K562 (cell line): ENCODE data around the gene PLAAT4. TPM values are rescaled to one million over a fixed set of nuclear protein-coding genes. Genes with fewer than 3 reads are reported as not detected.

ENCODE experiments used
- BCL6 ChIP-seq: fragments of 250-450 bp; sonication (Bioruptor Pico); IDR thresholded peaks from 2 replicates; pipeline ENCODE4 v1.4.0; 2020
- CEBPB ChIP-seq: fragments of 450-650 bp; IDR thresholded peaks from 2 replicates; pipeline ENCODE4 v1.6.1; 2016; ENCODE audit warnings: missing genetic modification characterization, missing compliant biosample characterization
- HEY1 ChIP-seq: fragments of 250-450 bp; sonication (Bioruptor Pico); IDR thresholded peaks from 2 replicates; pipeline ENCODE4 v1.5.0; 2020; ENCODE audit warnings: mild to moderate bottlenecking, moderate library complexity, borderline replicate concordance
- HSF4 ChIP-seq: fragments of 250-450 bp; sonication (Bioruptor Pico); IDR thresholded peaks from 2 replicates; pipeline ENCODE4 v2.1.2; 2022; ENCODE audit warnings: mild to moderate bottlenecking, moderate library complexity, borderline replicate concordance
- LEF1 ChIP-seq: fragments of 450-650 bp; IDR thresholded peaks from 2 replicates; pipeline ENCODE4 v1.6.1; 2016; ENCODE audit warnings: mild to moderate bottlenecking
- MAZ ChIP-seq, 2 experiments: fragments of 450-650 bp in 1 of 2; sonication (generic) in 1 of 2; formaldehyde crosslinking; IDR thresholded peaks in 1 of 2; conservative IDR thresholded peaks in 1 of 2; 2 replicates each; pipeline versions ENCODE4 v1.4.0 to v1.5.0; 2020; ENCODE audit warnings: mild to moderate bottlenecking in 1 of 2, missing genetic modification reagents in 1 of 2
- NFYB ChIP-seq: IDR thresholded peaks from 2 replicates; pipeline ENCODE4 v1.6.1; 2011; ENCODE audit warnings: mild to moderate bottlenecking, moderate library complexity; ENCODE audit not compliant: insufficient read length; ENCODE audit errors: extremely low read depth
- NR4A1 ChIP-seq, 2 experiments: fragments of 250-450 bp in 1 of 2; fragments of 450-650 bp in 1 of 2; sonication (Bioruptor Pico) in 1 of 2; IDR thresholded peaks; 2 replicates each; pipeline versions ENCODE4 v1.4.0 to v1.6.1; 2016 to 2020; ENCODE audit warnings: mild to moderate bottlenecking in 2 of 2, missing compliant biosample characterization in 1 of 2, missing genetic modification characterization in 1 of 2, moderate library complexity in 1 of 2
- NRF1 ChIP-seq, 2 experiments: fragments of 450-650 bp; IDR thresholded peaks in 1 of 2; conservative IDR thresholded peaks in 1 of 2; 2 replicates each; pipeline ENCODE4 v1.6.1; 2014; ENCODE audit warnings: mild to moderate bottlenecking in 2 of 2
- POLR2B ChIP-seq: fragments of 450-650 bp; IDR thresholded peaks from 2 replicates; pipeline ENCODE4 v1.6.1; 2018; ENCODE audit warnings: low read depth; ENCODE audit not compliant: partially characterized antibody
- RBM22 ChIP-seq: fragments of 200-400 bp; formaldehyde crosslinking; IDR thresholded peaks from 2 replicates; pipeline ENCODE4 v1.6.1; 2018; ENCODE audit warnings: low read length, low read depth; ENCODE audit not compliant: poor library complexity, severe bottlenecking
- RCOR1 ChIP-seq, 2 experiments: IDR thresholded peaks; 2 replicates each; pipeline ENCODE4 v1.6.1; 2012; ENCODE audit warnings: low read depth in 2 of 2, low read length in 2 of 2, borderline replicate concordance in 1 of 2, improper control_type of control experiment in 1 of 2
- TARDBP ChIP-seq: fragments of 450-650 bp; IDR thresholded peaks from 2 replicates; pipeline ENCODE4 v1.6.1; 2016
- TOE1 ChIP-seq, 2 experiments: fragments of 450-650 bp in 1 of 2; sonication (generic) in 1 of 2; formaldehyde crosslinking in 1 of 2; IDR thresholded peaks; 2 replicates each; pipeline versions ENCODE4 v1.7.1 to v1.8.0; 2016 to 2022; ENCODE audit warnings: borderline replicate concordance in 2 of 2, mild to moderate bottlenecking in 2 of 2, antibody characterized with exemption in 1 of 2, inconsistent platforms in 1 of 2, low read depth in 1 of 2, missing genetic modification reagents in 1 of 2, moderate library complexity in 1 of 2
- ZNF589 ChIP-seq: fragments of 200-800 bp; sonication (Bioruptor generic); IDR thresholded peaks from 2 replicates; pipeline ENCODE4 v1.6.1; 2016; ENCODE audit warnings: low read depth, missing genetic modification characterization, missing compliant biosample characterization
- ZNF778 ChIP-seq: fragments of 450-650 bp; formaldehyde crosslinking; IDR thresholded peaks from 2 replicates; pipeline ENCODE4 v1.4.0; 2020; ENCODE audit warnings: mild to moderate bottlenecking, moderate library complexity
- polyA plus RNA-seq, 8 experiments: library from polyadenylated mRNA; depleted of rRNA in 4 of 8; stranded (reverse) in 5 of 8; unstranded in 3 of 8; fragments of >200 nt; fragmentation: Nextera tagmentation in 2 of 8; fragmentation: Illumina TruSeq in 1 of 8; extraction: Ambion mirVana in 2 of 8; extraction: Trizol in 1 of 8; gene quantifications; 2 replicates each; pipeline versions ENCODE4 v1.2.1 to v1.2.3, GENCODE V29; 2011 to 2014; ENCODE audit warnings: inconsistent platforms in 1 of 8, missing spikeins in 1 of 8
- total RNA-seq, 7 experiments: library from RNA; depleted of rRNA in 6 of 7; stranded (reverse); fragments of >200 nt in 6 of 7; fragmentation: Illumina TruSeq in 2 of 7; extraction: Trizol in 2 of 7; gene quantifications; 2 replicates each; pipeline versions ENCODE4 v1.2.1 to v1.2.3, GENCODE V29; 2011 to 2021; ENCODE audit warnings: low replicate concordance in 1 of 7
- TF ChIP-seq, protein P1 (sequence below), 2 experiments: IDR thresholded peaks; 2 replicates each; pipeline ENCODE4 v1.6.1; 2012; ENCODE audit warnings: improper control_type of control experiment in 2 of 2, low read depth in 2 of 2, low read length in 2 of 2, borderline replicate concordance in 1 of 2
- TF ChIP-seq, protein P2 (sequence below): sonication (generic); formaldehyde crosslinking; IDR thresholded peaks from 2 replicates; pipeline ENCODE4 v1.9.0; 2022; ENCODE audit warnings: mild to moderate bottlenecking, missing genetic modification reagents
- TF ChIP-seq, protein P3 (sequence below): fragments of 250-450 bp; sonication (Bioruptor Pico); IDR thresholded peaks from 2 replicates; pipeline ENCODE4 v1.4.0; 2020; ENCODE audit warnings: mild to moderate bottlenecking, moderate library complexity

Gene PLAAT4
- total and polyA plus RNA-seq, 9 of the 15 experiments (the other 6 are each of a cell fraction or from before 2014, with no cell fraction given) = 0.54 to 3.0 (median 1.3) TPM; not detected in 1

DNA sequence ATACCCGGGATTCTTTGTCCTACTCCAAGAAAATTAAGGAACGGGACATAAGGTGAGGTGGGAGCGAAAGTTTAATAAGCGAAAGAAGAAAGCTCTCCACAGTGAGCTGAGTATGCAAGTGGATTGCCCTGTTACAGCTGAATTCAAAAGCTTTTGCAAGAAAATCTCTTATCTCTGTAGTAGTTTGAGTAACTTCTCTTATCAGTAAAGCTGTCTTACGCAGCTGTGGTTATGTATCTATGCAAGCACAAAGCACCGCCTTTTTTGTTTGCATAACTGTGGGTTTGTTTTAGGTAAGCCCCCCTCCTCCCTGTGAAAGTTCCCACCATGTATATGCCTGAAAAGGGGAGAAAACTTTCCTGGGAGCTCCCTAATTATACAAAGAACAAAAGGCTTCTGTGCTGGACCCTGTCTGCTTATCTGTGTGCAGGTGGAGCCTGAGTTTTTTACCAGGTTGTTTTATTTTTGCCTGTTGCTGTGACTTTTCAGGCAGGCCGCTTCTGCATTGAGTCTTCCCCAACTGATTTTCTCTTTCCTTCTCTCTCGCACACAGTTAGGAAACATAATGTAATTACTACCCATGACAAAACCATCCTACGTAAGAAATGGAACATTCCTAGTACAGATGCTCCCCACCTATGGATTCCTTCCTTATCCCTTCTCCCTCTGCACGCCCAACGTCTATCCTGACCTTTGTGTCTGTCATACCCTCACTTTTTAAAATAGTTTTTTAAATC is 44.8 kb upstream of the PLAAT4 start (continued):
- TF ChIP-seq, protein P1, sequence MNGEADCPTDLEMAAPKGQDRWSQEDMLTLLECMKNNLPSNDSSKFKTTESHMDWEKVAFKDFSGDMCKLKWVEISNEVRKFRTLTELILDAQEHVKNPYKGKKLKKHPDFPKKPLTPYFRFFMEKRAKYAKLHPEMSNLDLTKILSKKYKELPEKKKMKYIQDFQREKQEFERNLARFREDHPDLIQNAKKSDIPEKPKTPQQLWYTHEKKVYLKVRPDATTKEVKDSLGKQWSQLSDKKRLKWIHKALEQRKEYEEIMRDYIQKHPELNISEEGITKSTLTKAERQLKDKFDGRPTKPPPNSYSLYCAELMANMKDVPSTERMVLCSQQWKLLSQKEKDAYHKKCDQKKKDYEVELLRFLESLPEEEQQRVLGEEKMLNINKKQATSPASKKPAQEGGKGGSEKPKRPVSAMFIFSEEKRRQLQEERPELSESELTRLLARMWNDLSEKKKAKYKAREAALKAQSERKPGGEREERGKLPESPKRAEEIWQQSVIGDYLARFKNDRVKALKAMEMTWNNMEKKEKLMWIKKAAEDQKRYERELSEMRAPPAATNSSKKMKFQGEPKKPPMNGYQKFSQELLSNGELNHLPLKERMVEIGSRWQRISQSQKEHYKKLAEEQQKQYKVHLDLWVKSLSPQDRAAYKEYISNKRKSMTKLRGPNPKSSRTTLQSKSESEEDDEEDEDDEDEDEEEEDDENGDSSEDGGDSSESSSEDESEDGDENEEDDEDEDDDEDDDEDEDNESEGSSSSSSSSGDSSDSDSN (IDR thresholded peaks at IDR 0.05; ENCODE audit: borderline replicate concordance in 1 of 2, low read depth in 2 of 2, low read length in 2 of 2) = no peak
- TF ChIP-seq RCOR1 (IDR thresholded peaks at IDR 0.05; ENCODE audit: borderline replicate concordance in 1 of 2, low read depth in 2 of 2, low read length in 2 of 2) (peak; percentile 37 to 80; a peak in 2 of 4 replicates), ZNF589 (CRISPR knock-in tag) (0 out of 2 replicates have a peak, but pooled peaks have one; percentile 42), RBM22 (no peak), HEY1 (no peak), POLR2B (no peak), TOE1 (IDR thresholded peaks at IDR 0.05; ENCODE audit: borderline replicate concordance) (no peak), TOE1 (CRISPR knock-in tag; IDR thresholded peaks at IDR 0.05; ENCODE audit: borderline replicate concordance, low read depth) (no peak), LEF1 (0 out of 2 replicates have a peak, but pooled peaks have one; percentile 19), ZNF778 (CRISPR knock-in tag) (no peak), HSF4 (CRISPR knock-in tag) (no peak), NFYB (no peak), NRF1 (conservative IDR thresholded peaks at IDR 0.05 in 1 of 2, IDR thresholded peaks at IDR 0.05 in 1 of 2) (peak; percentile 61 to 71; a peak in 3 of 4 replicates), NR4A1 (CRISPR knock-in tag; IDR thresholded peaks at IDR 0.05) (no peak), NR4A1 (tag; IDR thresholded peaks at IDR 0.05) (no peak), CEBPB (tag) (peak; percentile 93), TARDBP (no peak), BCL6 (CRISPR knock-in tag) (0 out of 2 replicates have a peak, but pooled peaks have one; percentile 33), MAZ (CRISPR knock-in tag; conservative IDR thresholded peaks at IDR 0.05 in 1 of 2, IDR thresholded peaks at IDR 0.05 in 1 of 2) (peak in 1 of 2 experiments; percentile 23; a peak in 1 of 4 replicates)
- TF ChIP-seq, protein P2, sequence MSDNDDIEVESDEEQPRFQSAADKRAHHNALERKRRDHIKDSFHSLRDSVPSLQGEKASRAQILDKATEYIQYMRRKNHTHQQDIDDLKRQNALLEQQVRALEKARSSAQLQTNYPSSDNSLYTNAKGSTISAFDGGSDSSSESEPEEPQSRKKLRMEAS (CRISPR knock-in tag) = no peak
- TF ChIP-seq, protein P3, sequence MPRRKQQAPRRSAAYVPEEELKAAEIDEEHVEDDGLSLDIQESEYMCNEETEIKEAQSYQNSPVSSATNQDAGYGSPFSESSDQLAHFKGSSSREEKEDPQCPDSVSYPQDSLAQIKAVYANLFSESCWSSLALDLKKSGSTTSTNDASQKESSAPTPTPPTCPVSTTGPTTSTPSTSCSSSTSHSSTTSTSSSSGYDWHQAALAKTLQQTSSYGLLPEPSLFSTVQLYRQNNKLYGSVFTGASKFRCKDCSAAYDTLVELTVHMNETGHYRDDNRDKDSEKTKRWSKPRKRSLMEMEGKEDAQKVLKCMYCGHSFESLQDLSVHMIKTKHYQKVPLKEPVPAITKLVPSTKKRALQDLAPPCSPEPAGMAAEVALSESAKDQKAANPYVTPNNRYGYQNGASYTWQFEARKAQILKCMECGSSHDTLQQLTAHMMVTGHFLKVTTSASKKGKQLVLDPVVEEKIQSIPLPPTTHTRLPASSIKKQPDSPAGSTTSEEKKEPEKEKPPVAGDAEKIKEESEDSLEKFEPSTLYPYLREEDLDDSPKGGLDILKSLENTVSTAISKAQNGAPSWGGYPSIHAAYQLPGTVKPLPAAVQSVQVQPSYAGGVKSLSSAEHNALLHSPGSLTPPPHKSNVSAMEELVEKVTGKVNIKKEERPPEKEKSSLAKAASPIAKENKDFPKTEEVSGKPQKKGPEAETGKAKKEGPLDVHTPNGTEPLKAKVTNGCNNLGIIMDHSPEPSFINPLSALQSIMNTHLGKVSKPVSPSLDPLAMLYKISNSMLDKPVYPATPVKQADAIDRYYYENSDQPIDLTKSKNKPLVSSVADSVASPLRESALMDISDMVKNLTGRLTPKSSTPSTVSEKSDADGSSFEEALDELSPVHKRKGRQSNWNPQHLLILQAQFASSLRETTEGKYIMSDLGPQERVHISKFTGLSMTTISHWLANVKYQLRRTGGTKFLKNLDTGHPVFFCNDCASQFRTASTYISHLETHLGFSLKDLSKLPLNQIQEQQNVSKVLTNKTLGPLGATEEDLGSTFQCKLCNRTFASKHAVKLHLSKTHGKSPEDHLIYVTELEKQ = no peak
